Glutamatergic neuron (in vitro differentiated cells): ENCODE measurements around the gene CCR5AS.

ENCODE experiments used
- DNase-seq: peaks from one replicate; pipeline ENCODE4 v3.0.0; 2022
- H3K27ac Mint-ChIP-seq: one replicate; pipeline ENCODE4 v1.8.0; 2020; ENCODE audit warnings: mild to moderate bottlenecking, mixed read lengths, inconsistent platforms; ENCODE audit not compliant: unreplicated experiment
- H3K27me3 Mint-ChIP-seq: one replicate; pipeline ENCODE4 v1.8.0; 2020; ENCODE audit warnings: mild to moderate bottlenecking, moderate library complexity, mixed read lengths, inconsistent platforms; ENCODE audit not compliant: unreplicated experiment
- H3K36me3 Mint-ChIP-seq: one replicate; pipeline ENCODE4 v1.8.0; 2020; ENCODE audit warnings: mild to moderate bottlenecking, mixed read lengths, inconsistent platforms; ENCODE audit not compliant: unreplicated experiment
- H3K4me1 Mint-ChIP-seq: one replicate; pipeline ENCODE4 v1.8.0; 2020; ENCODE audit warnings: mild to moderate bottlenecking, low read depth, mixed read lengths, inconsistent platforms; ENCODE audit not compliant: unreplicated experiment
- H3K4me3 Mint-ChIP-seq: one replicate; pipeline ENCODE4 v1.8.0; 2020; ENCODE audit warnings: mild to moderate bottlenecking, mixed read lengths, inconsistent platforms; ENCODE audit not compliant: unreplicated experiment
- H3K9me3 Mint-ChIP-seq: one replicate; pipeline ENCODE4 v1.8.0; 2020; ENCODE audit warnings: mild to moderate bottlenecking, moderate library complexity, mixed read lengths, inconsistent platforms; ENCODE audit not compliant: unreplicated experiment
- TF ChIP-seq, protein P1 (sequence below): fragments of 200-600 bp; sonication (generic); IDR thresholded peaks from one replicate; pipeline ENCODE4 v1.5.0; 2021; ENCODE audit not compliant: partially characterized antibody, unreplicated experiment

CCR5AS gene

DNA sequence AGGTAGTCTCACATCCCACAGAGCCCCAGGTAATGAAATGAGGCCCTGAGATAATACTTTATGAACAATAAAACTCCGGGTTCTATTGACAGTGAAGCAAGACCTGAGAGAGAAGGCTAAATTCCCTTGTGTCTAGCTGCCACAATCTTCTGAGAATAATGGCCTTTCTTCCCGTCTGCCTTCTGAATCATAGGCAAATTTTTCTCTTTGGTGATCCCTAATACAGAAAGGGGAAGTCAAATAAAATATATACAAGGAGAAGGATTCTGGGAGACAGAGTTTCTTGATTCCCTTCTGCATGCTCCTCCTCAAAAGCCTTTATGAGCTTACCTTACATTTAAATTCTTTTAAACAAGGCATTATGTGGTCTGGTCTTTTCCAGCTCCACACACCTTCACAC is 82.8 kb downstream of the CCR5AS start:
- TF ChIP-seq, protein P1, sequence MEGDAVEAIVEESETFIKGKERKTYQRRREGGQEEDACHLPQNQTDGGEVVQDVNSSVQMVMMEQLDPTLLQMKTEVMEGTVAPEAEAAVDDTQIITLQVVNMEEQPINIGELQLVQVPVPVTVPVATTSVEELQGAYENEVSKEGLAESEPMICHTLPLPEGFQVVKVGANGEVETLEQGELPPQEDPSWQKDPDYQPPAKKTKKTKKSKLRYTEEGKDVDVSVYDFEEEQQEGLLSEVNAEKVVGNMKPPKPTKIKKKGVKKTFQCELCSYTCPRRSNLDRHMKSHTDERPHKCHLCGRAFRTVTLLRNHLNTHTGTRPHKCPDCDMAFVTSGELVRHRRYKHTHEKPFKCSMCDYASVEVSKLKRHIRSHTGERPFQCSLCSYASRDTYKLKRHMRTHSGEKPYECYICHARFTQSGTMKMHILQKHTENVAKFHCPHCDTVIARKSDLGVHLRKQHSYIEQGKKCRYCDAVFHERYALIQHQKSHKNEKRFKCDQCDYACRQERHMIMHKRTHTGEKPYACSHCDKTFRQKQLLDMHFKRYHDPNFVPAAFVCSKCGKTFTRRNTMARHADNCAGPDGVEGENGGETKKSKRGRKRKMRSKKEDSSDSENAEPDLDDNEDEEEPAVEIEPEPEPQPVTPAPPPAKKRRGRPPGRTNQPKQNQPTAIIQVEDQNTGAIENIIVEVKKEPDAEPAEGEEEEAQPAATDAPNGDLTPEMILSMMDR, result no peak
- Mint-ChIP-seq H3K9me3 (no peaks in the 10 kb centered on the region), H3K4me1 (no peaks in the 10 kb centered on the region), H3K27me3 (peaks cover 4% of the 10 kb centered on the region), H3K4me3 (no peak overlapping the region), H3K36me3 (no peaks in the 10 kb centered on the region), H3K27ac (no peak overlapping the region)
- no peak for DNase-seq

DNA sequence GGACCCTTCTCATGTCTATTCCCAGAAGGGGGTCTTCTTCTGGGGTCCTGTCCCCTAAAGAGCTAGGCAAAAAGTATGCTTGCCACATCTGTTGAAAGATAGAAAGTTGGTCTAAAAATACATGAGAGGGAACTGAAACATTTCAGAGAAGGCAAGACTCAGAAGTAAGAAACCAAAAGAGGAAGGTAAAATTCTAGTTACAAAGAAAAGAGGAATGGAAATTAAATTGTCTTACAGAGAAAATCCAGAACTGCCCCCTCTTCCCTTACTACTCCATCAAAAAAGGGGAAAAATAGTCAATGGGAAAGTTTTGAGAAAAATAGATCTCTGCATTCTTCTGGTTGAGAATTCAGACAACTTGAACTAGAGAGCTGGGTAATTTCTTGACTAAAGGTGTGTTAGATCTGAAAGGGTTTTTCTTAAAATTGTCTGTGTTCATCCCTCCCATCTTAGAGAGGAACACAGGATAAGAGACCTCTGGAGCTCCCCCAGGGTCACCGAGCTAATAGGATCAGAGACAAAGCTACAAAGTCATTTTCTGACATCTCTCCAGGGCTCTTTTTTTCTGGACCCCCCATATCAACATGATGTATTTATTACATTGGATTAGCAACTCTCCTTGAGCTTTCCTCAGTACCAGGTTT is 85.3 kb downstream of the CCR5AS start:
- Mint-ChIP-seq H3K36me3 (no peaks in the 10 kb centered on the region), H3K27ac (no peak overlapping the region), H3K4me3 (no peak overlapping the region)

DNA sequence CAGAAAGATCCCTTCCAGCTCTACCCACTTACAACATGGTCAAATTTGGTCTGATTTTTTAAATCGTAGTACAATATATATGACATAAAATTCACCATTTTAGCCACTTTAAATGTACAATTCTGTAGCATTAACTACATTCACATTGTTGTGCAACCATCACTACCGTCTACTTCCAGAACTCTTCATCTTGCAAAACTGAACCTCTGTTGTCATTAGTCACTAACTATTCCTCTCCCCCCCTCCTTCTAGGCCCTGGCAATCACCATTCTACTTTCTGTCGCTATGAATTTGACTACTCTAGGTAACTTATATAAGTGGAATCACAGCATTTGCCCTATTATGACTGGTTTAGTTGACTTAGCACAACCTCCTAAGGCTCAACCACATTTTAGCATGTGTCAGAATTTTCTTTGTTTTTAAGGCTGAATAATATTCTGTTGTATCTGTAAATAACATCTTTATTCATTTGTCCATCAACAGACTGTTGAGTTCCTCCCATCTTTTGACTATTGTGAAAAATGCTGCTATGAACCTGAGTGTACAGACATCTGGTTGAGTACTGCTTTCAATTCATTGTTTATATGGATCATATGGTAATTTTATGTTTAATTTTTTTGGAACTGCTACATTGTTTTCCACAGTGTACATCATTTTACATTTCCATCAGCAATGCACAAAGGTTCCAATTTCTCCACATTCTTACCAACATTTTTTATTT is 88.5 kb downstream of the CCR5AS start:
- TF ChIP-seq, protein P1, result no peak
- no peak for DNase-seq
- Mint-ChIP-seq H3K36me3 (no peaks in the 10 kb centered on the region), H3K27me3 (peaks cover under 1% of the 10 kb centered on the region), H3K9me3 (peaks cover 2% of the 10 kb centered on the region), H3K4me1 (no peaks in the 10 kb centered on the region), H3K4me3 (no peak overlapping the region), H3K27ac (no peak overlapping the region)

More for the DNA sequence above, 85.3 kb downstream of the CCR5AS start:
- no peak for DNase-seq
- H3K27me3 Mint-ChIP-seq, result peaks cover 4% of the 10 kb centered on the region
- H3K9me3 Mint-ChIP-seq, result no peaks in the 10 kb centered on the region
- no peaks in the 10 kb centered on the region for H3K4me1 Mint-ChIP-seq
- TF ChIP-seq, protein P1, result no peak

DNA sequence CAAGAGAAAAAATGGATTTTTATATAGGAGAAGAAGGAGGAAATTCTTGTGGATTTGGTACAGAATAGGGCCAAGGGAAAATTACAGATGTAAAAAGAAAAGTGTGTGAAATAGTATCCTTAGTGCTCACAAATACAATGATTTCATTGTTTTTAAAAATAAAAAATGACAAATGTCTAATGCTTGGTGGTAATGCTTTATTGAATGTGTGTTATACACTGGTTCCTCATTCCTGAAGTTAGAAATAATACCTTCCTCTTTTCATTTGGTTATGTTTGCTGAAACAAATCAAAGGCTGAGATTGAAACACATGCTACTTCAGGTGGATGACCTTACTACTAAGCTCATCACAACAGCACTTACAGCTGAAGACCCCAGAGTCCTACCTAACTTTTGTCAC is 90.7 kb downstream of the CCR5AS start:
- no peak for DNase-seq
- TF ChIP-seq, protein P1, result no peak
- Mint-ChIP-seq H3K36me3 (no peaks in the 10 kb centered on the region), H3K27ac (no peak overlapping the region), H3K9me3 (peaks cover 2% of the 10 kb centered on the region), H3K27me3 (no peaks in the 10 kb centered on the region), H3K4me3 (no peak overlapping the region), H3K4me1 (no peaks in the 10 kb centered on the region)

DNA sequence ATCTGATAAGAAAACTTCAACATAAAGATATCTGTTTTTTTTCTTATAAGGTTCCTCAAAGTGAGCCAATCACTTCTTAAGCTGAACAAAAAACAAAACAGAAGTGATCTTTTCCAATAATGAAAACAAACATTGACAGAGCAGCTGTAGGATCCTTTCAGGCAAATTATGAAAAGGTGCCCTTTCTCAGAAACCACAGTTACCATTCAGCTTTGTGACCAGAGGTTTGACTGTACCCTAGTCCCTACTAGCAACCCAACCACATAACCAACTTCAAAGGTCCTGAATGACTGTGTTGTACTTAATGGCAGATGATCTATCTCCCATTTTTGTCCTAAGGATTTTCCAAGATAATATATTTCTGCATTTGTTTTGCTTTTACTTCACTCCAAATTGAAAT is 92.3 kb downstream of the CCR5AS start:
- Mint-ChIP-seq H3K4me3 (no peak overlapping the region), H3K36me3 (no peaks in the 10 kb centered on the region), H3K27ac (no peak overlapping the region), H3K27me3 (no peaks in the 10 kb centered on the region), H3K9me3 (peaks cover 2% of the 10 kb centered on the region), H3K4me1 (no peaks in the 10 kb centered on the region)
- DNase-seq, result no peak
- TF ChIP-seq, protein P1, result no peak
